HepG2 (cell line): ENCODE measurements around the gene NACAD. TPM values are rescaled to one million over a fixed set of nuclear protein-coding genes. Genes with fewer than 3 reads are reported as not detected.
A peak's percentile ranks its signal among the peaks of the same experiment; 100 is the strongest.

ENCODE experiments used
- CC2D1A ChIP-seq: sonication (generic); formaldehyde crosslinking; IDR thresholded peaks from 2 replicates; pipeline ENCODE4 v1.8.1; 2023; ENCODE audit warnings: mild to moderate bottlenecking, missing genetic modification reagents
- CENPX ChIP-seq: sonication (generic); formaldehyde crosslinking; IDR thresholded peaks from 2 replicates; pipeline ENCODE4 v1.9.0; 2021; ENCODE audit warnings: mild to moderate bottlenecking, missing genetic modification reagents, moderate library complexity
- EEA1 ChIP-seq: sonication (generic); formaldehyde crosslinking; IDR thresholded peaks from 2 replicates; pipeline ENCODE4 v1.5.1; 2020; ENCODE audit warnings: mild to moderate bottlenecking, missing genetic modification reagents, borderline replicate concordance
- ESRRA ChIP-seq: sonication (generic); formaldehyde crosslinking; IDR thresholded peaks from 2 replicates; pipeline ENCODE4 v1.5.1; 2020; ENCODE audit warnings: mild to moderate bottlenecking, low read depth, missing genetic modification reagents
- ETV5 ChIP-seq: IDR thresholded peaks from 2 replicates; pipeline ENCODE4 v1.6.1; 2018; ENCODE audit warnings: missing biosample characterization, missing genetic modification reagents, inconsistent platforms, borderline replicate concordance
- HIVEP1 ChIP-seq: sonication (generic); formaldehyde crosslinking; IDR thresholded peaks from 2 replicates; pipeline ENCODE4 v1.4.0; 2020; ENCODE audit warnings: mild to moderate bottlenecking, missing genetic modification reagents
- KDM3A ChIP-seq: IDR thresholded peaks from 2 replicates; pipeline ENCODE4 v1.6.1; 2018; ENCODE audit warnings: low read depth, missing compliant biosample characterization
- MXD1 ChIP-seq: sonication (generic); formaldehyde crosslinking; IDR thresholded peaks from 2 replicates; pipeline ENCODE4 v1.4.0; 2020; ENCODE audit warnings: mild to moderate bottlenecking, missing genetic modification reagents
- POLR2A ChIP-seq, 2 experiments: IDR thresholded peaks; 2 replicates each; pipeline ENCODE4 v1.6.1; 2011; ENCODE audit warnings: low read depth in 2 of 2, low read length in 2 of 2, mild to moderate bottlenecking in 1 of 2, moderate library complexity in 1 of 2; ENCODE audit not compliant: insufficient read depth in 1 of 2
- POLR2G ChIP-seq: fragments of 200-400 bp; formaldehyde crosslinking; IDR thresholded peaks from 2 replicates; pipeline ENCODE4 v1.6.1; 2018; ENCODE audit warnings: mild to moderate bottlenecking, low read depth, low read length, moderate library complexity
- REST ChIP-seq, 2 experiments: IDR thresholded peaks; 2 replicates each; pipeline ENCODE4 v1.6.1; 2011 to 2012; ENCODE audit warnings: low read length in 2 of 2, borderline replicate concordance in 1 of 2, low read depth in 1 of 2, mild to moderate bottlenecking in 1 of 2, moderate library complexity in 1 of 2
- RFX5 ChIP-seq: IDR thresholded peaks from 2 replicates; pipeline ENCODE4 v1.6.1; 2011; ENCODE audit warnings: low read depth, low read length, improper control_type of control experiment
- SRY ChIP-seq: sonication (generic); formaldehyde crosslinking; IDR thresholded peaks from 2 replicates; pipeline ENCODE4 v1.8.0; 2022; ENCODE audit warnings: mild to moderate bottlenecking, missing genetic modification reagents
- USF2 ChIP-seq, 2 experiments: sonication (generic) in 1 of 2; formaldehyde crosslinking in 1 of 2; IDR thresholded peaks; 2 replicates each; pipeline versions ENCODE4 v1.5.1 to v1.6.1; 2011 to 2020; ENCODE audit warnings: borderline replicate concordance in 1 of 2, low read depth in 1 of 2, low read length in 1 of 2, mild to moderate bottlenecking in 1 of 2, missing genetic modification reagents in 1 of 2, moderate library complexity in 1 of 2
- ZBTB7B ChIP-seq: sonication (generic); formaldehyde crosslinking; IDR thresholded peaks from 2 replicates; pipeline ENCODE4 v1.4.0; 2020; ENCODE audit warnings: missing genetic modification reagents
- ZNF224 ChIP-seq: sonication (generic); formaldehyde crosslinking; IDR thresholded peaks from 2 replicates; pipeline ENCODE4 v1.5.0; 2020; ENCODE audit warnings: mild to moderate bottlenecking, missing genetic modification reagents
- ZNF460 ChIP-seq: sonication (generic); formaldehyde crosslinking; IDR thresholded peaks from 2 replicates; pipeline ENCODE4 v1.5.1; 2020; ENCODE audit warnings: missing genetic modification reagents, mild to moderate bottlenecking, borderline replicate concordance
- ZNF501 ChIP-seq: sonication (generic); formaldehyde crosslinking; IDR thresholded peaks from 2 replicates; pipeline ENCODE4 v1.5.1; 2020; ENCODE audit warnings: mild to moderate bottlenecking, moderate library complexity, missing genetic modification reagents
- ZNF563 ChIP-seq: sonication (generic); formaldehyde crosslinking; IDR thresholded peaks from 2 replicates; pipeline ENCODE4 v1.8.0; 2022; ENCODE audit warnings: mild to moderate bottlenecking, moderate library complexity, missing genetic modification reagents
- polyA plus RNA-seq, 8 experiments: library from polyadenylated mRNA; depleted of rRNA in 3 of 8; stranded (reverse) in 7 of 8; unstranded in 1 of 8; fragments of >200 nt; fragmentation: Illumina TruSeq in 4 of 8; extraction: Trizol in 4 of 8; gene quantifications; 2 replicates each; pipeline versions ENCODE4 v1.2.1 to v1.2.3, GENCODE V29; 2011 to 2016; ENCODE audit warnings: low read depth in 4 of 8, missing spikeins in 1 of 8, mixed read lengths in 1 of 8; ENCODE audit not compliant: insufficient read depth in 1 of 8
- total RNA-seq, 5 experiments: library from RNA; depleted of rRNA; stranded (reverse); fragments of >200 nt; fragmentation: Illumina TruSeq; extraction: Trizol; gene quantifications; 2 replicates each; pipeline ENCODE4 v1.2.3, GENCODE V29; 2016; ENCODE audit warnings: low read depth in 1 of 5
- TF ChIP-seq, protein P1 (sequence below): sonication (generic); formaldehyde crosslinking; IDR thresholded peaks from 2 replicates; pipeline ENCODE4 v1.4.0; 2020; ENCODE audit warnings: mild to moderate bottlenecking, missing genetic modification reagents

The NACAD gene
- total and polyA plus RNA-seq, 2 of the 13 experiments (the other 11 are each of a cell fraction or from before 2014, with no cell fraction given), result 0.04 TPM; not detected in 1

GRCh38 chr7:45111298-45112223 lies 22.8 kb upstream of the NACAD start, which contains the start of gene TBRG4 (continued):
- TF ChIP-seq EEA1 (CRISPR knock-in tag), result peak; percentile 90
- TF ChIP-seq SRY (CRISPR knock-in tag), result peak; percentile 93
- TF ChIP-seq ZNF224 (CRISPR knock-in tag), result peak; percentile 88; the same call in 1 of the 2 replicates
- TF ChIP-seq KDM3A (CRISPR knock-in tag), result peak; percentile 82; the same call in 1 of the 2 replicates
- TF ChIP-seq ZBTB7B, result no peak
- no peak for TF ChIP-seq USF2 (IDR thresholded peaks at IDR 0.05; ENCODE audit: low read depth, low read length)
- no peak; the same call in 1 of the 2 replicates for TF ChIP-seq USF2 (CRISPR knock-in tag; IDR thresholded peaks at IDR 0.05; ENCODE audit: borderline replicate concordance)
- peak; percentile 97 for TF ChIP-seq POLR2A (IDR thresholded peaks at IDR 0.05; ENCODE audit: insufficient read depth in 1 of 2, low read depth in 2 of 2, low read length in 2 of 2)
- TF ChIP-seq CC2D1A (CRISPR knock-in tag), result no peak
- TF ChIP-seq ZNF563 (CRISPR knock-in tag), result peak; percentile 86
- TF ChIP-seq, protein P1, sequence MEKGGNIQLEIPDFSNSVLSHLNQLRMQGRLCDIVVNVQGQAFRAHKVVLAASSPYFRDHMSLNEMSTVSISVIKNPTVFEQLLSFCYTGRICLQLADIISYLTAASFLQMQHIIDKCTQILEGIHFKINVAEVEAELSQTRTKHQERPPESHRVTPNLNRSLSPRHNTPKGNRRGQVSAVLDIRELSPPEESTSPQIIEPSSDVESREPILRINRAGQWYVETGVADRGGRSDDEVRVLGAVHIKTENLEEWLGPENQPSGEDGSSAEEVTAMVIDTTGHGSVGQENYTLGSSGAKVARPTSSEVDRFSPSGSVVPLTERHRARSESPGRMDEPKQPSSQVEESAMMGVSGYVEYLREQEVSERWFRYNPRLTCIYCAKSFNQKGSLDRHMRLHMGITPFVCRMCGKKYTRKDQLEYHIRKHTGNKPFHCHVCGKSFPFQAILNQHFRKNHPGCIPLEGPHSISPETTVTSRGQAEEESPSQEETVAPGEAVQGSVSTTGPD (CRISPR knock-in tag), result 0 out of 2 replicates have a peak, but pooled peaks have one; percentile 52
- TF ChIP-seq HIVEP1 (CRISPR knock-in tag), result peak; percentile 91
- peak; percentile 98 for TF ChIP-seq POLR2G
- no peak; the same call in 1 of the 2 replicates for TF ChIP-seq RFX5
- no peak; the same call in 1 of the 2 replicates for TF ChIP-seq ZNF460 (CRISPR knock-in tag)
- no peak; a peak in 1 of 4 replicates for TF ChIP-seq REST (IDR thresholded peaks at IDR 0.05; ENCODE audit: borderline replicate concordance in 1 of 2, low read depth in 1 of 2, low read length in 2 of 2)
- peak; percentile 99 for TF ChIP-seq ETV5 (CRISPR knock-in tag)
- peak; percentile 99 for TF ChIP-seq MXD1
- peak; percentile 93 for TF ChIP-seq ZNF501 (CRISPR knock-in tag)
- TF ChIP-seq ESRRA (CRISPR knock-in tag), result peak; percentile 96
- TF ChIP-seq CENPX (CRISPR knock-in tag), result no peak
